HG03457 (cell line): ENCODE measurements around the gene TMEM51.
A peak's percentile ranks its signal among the peaks of the same experiment; 100 is the strongest.

Experiments
- ATAC-seq: cut with Tn5 transposase; IDR thresholded peaks from one replicate; pipeline ENCODE4 v1.9.1; 2021; ENCODE audit warnings: moderate number of reproducible peaks; ENCODE audit not compliant: unreplicated experiment

The TMEM51 gene

DNA sequence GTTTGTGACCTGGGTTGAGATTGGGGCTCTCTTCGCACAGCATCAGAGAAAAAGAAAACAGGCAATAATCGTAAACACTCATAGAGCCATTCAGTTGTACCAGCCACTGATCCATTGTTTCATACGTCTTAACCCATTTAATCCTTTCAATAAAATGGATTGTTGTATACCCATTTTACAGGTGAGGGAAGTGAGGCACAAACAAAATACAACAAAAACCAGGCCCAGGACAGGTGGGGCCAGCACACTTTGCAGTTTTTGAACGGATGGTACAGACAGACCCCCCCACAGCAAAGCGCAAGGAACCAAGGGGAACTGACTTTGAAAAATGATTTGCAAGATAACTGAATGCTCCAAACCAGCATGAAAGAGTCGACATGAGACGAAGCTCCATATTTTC is 89.2 kb downstream of the TMEM51 start:
- ATAC-seq, result no peak

DNA sequence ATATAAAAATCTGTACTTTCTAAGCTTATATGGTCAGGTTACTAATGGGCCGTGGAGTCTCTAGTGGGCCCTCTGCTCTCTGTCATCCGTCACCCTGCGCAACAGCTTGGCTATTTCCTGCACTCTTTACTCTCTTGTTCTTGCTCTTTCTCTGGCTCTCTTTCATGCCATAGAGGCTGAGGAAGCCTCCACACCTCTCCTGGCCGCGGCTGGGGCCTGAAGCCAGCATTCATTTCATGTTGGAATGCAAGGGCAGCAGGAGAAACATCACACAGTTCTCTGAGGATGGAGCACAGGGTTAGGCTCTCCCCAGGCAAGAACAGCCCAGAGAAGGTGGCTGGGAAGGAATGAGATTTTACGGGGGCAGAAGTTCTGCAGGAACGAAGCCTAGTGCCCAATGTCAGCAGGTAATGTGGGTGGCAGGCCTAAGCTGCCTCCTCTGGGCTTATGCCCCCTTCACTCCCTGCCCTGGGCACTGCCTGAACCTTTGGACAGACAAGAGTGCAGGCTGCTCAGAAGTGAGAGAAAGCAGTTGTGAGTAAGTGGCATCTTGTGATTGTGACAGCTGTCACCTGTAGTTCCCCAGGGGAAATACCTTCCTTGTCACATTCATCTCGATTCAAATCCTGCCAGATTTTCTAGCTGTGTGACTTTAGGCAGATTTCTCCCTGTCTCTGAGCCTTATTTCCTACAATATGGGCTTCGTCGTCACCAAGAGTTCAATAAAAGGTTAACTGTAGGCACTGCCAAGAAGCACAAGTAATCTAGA is 89.9 kb downstream of the TMEM51 start:
- ATAC-seq, result no peak

DNA sequence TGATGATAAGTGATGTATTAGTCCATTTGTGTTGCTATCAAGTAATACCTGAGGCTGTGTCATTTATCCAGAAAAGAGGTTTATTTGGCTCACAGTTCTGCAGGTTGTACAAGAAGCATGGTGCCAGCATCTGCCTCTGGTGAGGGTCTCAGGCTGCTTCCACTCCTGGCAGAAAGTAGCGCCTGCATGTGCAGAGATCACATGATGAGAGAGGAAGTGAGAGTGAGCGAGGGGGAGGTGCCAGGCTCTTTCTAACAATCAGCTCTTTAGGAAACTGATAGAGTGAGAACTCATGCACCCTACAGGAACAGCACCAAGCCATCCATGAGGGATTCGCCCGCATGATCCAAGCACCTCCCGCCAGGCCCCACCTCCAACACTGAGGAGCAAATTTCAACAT is 91.3 kb downstream of the TMEM51 start:
- ATAC-seq, result no peak

DNA sequence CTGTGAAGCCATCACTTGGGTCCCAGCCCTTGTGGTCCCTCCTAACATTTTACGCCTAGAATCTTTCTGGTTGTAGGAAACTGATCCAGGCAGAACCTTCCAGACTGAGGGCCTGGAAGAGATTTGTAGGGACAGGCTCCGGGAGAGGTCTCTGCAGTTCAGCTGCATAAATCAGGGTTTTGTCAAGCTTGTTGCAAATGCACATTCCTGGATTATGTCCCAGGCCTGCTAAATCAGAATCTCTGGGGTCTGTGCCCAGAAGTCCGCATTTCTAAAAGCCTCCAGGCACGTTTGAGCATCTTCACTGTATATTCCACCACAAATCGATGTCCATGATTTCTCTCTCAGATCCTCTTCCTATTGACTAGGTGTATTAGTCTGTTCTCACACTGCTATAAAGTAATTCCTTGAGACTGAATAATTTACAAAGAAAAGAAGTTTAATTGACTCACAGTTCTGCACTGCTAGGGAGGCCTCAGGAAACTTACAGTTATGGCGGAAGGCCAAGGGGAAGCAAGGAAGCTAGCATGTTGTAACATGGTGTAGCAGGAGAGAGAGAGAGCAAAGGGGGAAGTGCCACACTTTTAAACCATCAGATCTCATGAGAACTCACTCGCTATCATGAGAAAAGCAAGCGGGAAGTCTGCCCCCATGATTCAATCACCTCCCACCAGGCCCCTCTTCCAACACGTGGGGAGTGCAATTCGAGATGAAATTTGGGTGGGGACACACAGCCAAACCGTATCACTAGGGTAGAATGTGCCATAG is 92.2 kb downstream of the TMEM51 start:
- ATAC-seq, result no peak

- peak; percentile 40 for ATAC-seq
Observed at GRCh38 chr1:15246960-15247614, 93.5 kb downstream of the TMEM51 start, which contains the start of gene FHAD1. Gene FHAD1 (plus strand): TSS chr1:15247223. CDS start chr1:15251785, 4,562 bp downstream.

- ATAC-seq, result no peak
Observed at GRCh38 chr1:15248216-15248615, 94.7 kb downstream of the TMEM51 start.

GRCh38 chr1:15249081-15249480 is 95.5 kb downstream of the TMEM51 start:
- ATAC-seq, result peak; percentile 46

- no peak for ATAC-seq
Observed at GRCh38 chr1:15251857-15252835, 98.6 kb downstream of the TMEM51 start.

GRCh38 chr1:15254559-15254958 is 101.0 kb downstream of the TMEM51 start:
- no peak for ATAC-seq

GRCh38 chr1:15255582-15256149 is 102.1 kb downstream of the TMEM51 start:
- no peak for ATAC-seq

DNA sequence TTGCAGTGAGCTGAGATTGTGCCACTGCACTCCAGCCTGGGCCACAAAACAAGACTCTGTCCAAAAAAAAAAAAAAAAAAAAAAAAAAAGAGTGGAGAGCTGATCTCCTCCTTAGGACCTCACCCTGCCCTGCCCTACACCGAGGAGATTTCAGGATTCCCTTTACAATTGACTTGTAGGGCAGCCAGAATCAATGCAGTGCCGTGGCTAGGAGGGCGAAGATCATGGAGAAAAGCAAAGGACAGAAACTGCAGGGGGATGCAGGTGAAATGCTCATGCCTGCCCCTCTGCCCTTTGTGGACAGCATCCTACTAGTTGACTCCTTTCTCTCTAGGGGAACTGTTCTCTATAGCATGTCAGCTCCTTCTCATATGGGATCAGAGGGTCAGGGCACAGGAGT is 103.0 kb downstream of the TMEM51 start:
- ATAC-seq, result no peak

DNA sequence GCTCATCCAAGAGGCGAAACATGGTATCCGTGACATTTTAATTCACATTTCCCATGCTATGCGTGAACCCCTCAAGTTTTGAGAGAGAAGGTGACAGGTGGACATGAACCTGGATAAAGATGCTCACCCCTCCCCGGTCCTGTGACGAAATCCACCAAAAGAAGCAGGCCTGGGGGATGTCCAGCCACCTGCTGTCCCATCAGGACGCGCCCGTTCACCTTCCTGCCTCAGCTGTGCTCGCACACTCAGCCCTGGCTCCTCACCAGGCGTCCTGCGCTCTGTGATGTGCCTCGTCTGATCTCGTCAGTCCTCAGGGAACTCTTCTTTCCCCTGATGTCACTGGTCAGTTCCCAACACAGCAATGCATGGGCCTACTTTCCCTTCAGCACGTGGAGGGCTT is 103.8 kb downstream of the TMEM51 start:
- ATAC-seq, result no peak

GRCh38 chr1:15258833-15259621 is 105.5 kb downstream of the TMEM51 start:
- no peak for ATAC-seq

GRCh38 chr1:15259622-15260007 is 106.1 kb downstream of the TMEM51 start:
- no peak for ATAC-seq

GRCh38 chr1:15260418-15261154 is 107.0 kb downstream of the TMEM51 start:
- ATAC-seq, result no peak

DNA sequence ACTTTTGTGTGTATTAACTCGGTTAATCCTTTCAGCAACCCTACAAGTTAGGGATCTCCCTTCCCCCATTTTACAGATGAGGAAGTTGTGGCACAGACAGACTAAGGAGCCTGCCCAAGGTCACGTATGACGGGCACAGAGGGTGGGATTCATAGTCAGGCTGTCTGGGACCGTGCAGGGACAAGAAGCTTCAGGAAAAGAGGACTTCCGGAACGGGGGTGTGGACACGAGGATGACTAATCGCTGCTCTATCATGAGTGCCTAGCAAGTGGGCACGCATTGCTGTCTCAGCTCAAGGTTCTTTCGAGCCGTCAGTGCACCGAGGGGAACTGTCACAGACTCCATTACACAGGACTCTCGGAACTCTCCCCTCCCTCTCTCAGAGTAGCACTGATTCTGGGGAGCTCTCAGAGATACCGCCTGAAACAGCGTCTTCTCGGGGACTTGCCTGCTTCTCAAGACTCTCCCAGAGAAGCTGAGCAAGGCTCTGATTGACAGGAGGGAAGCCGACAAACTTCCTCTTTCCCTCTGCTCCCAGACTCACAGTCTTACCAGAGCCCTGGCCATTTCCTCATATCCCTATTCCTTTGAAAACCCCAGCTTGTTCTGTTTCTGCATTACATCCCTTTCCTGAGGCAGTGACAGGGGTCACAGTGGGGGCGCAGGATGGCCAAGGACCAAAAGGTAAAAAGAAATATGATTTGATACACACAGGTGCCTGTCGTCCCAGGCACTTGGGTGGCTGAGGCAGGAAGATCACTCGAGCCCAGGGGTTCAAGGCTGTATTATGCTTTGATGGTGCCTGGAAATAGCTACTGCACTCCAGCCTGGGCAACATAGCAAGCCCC is 107.8 kb downstream of the TMEM51 start:
- no peak for ATAC-seq

- no peak for ATAC-seq
Observed at GRCh38 chr1:15262003-15262377, 108.4 kb downstream of the TMEM51 start.

- ATAC-seq, result no peak
Observed at GRCh38 chr1:15262706-15263105, 109.2 kb downstream of the TMEM51 start.
